ENCODE results near the gene KRABD2.
"Not testable (repeated sequence)": the region's sequence is repeated elsewhere in the genome, so short reads cannot be mapped to it uniquely, and the experiment has no call there.

KRABD2 gene

GRCh38 chr17:8405499-8406016 is 29.1 kb upstream of the KRABD2 start:
- TF ChIP-seq, protein P1, sequence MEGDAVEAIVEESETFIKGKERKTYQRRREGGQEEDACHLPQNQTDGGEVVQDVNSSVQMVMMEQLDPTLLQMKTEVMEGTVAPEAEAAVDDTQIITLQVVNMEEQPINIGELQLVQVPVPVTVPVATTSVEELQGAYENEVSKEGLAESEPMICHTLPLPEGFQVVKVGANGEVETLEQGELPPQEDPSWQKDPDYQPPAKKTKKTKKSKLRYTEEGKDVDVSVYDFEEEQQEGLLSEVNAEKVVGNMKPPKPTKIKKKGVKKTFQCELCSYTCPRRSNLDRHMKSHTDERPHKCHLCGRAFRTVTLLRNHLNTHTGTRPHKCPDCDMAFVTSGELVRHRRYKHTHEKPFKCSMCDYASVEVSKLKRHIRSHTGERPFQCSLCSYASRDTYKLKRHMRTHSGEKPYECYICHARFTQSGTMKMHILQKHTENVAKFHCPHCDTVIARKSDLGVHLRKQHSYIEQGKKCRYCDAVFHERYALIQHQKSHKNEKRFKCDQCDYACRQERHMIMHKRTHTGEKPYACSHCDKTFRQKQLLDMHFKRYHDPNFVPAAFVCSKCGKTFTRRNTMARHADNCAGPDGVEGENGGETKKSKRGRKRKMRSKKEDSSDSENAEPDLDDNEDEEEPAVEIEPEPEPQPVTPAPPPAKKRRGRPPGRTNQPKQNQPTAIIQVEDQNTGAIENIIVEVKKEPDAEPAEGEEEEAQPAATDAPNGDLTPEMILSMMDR (IDR thresholded peaks at IDR 0.05; ENCODE audit: insufficient read depth, missing control alignments) = no peak
- no peak for FAIRE-seq
- DNase-seq (ENCODE audit: insufficient read length, low spot score) = no peak

DNA sequence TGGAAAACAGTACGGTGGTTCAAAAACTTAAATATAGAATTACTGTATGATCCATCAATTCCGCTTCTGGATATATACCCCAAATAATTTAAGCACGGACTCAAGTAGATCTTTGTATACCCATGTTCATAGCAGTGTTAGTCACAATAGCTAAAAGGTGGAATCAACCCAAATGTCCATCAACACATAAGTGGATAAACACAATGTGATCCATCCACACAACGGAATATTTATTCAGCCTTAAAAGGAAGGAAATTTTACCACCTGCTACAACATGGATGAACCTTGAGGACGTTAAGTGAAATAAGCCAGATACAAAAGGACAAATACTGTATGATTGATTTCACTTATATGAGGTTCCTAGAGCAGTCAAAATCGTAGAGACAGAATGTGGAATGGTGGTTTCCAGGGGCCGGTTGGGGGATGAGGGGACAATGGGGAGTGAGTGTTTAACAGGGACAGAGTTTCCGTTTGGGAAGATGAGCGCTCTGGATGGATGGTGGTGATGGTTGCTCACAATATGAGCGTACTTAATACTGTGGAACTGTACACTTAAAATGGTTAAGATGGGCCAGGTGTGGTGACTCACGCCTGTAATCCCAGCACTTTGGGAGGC is 26.5 kb upstream of the KRABD2 start:
- FAIRE-seq = no peak
- TF ChIP-seq, protein P1 (IDR thresholded peaks at IDR 0.05; ENCODE audit: insufficient read depth, missing control alignments) = no peak
- DNase-seq (ENCODE audit: insufficient read length, low spot score) = no peak

- FAIRE-seq (no peak), DNase-seq (ENCODE audit: insufficient read length, low spot score) (no peak)
- TF ChIP-seq, protein P1 (IDR thresholded peaks at IDR 0.05; ENCODE audit: insufficient read depth, missing control alignments) = no peak
These were observed 24.6 kb upstream of the KRABD2 start for GRCh38 chr17:8401107-8401506.

DNA sequence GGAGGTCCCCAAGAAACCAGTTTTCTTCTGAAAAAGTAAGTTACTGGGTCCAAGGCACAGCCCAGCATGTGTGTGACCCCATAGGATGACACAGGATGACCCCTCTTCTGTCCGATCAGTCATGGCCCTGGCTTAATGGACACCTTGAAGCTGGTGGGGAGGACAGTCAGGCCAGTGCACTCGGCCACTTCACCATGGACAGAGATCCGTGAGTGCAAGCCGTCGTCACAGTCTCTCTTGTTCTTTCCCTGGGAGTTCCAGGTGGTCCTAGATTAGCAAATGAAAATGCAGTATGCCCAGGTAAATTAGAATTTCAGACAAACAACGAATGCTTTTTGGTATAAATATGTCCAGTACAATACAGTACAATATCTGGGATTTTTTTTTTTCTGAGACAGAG is 22.5 kb upstream of the KRABD2 start:
- TF ChIP-seq, protein P1 (IDR thresholded peaks at IDR 0.05; ENCODE audit: insufficient read depth, missing control alignments) = no peak
- FAIRE-seq (no peak), DNase-seq (ENCODE audit: insufficient read length, low spot score) (no peak)

- TF ChIP-seq, protein P1 (IDR thresholded peaks at IDR 0.05; ENCODE audit: insufficient read depth, missing control alignments) = no peak
- no peak for FAIRE-seq
These were observed 21.1 kb upstream of the KRABD2 start, which contains the start of gene RNF222 for GRCh38 chr17:8397636-8398035. Gene RNF222 (minus strand): TSS chr17:8397827. CDS start chr17:8393461, 4,366 bp downstream.

GRCh38 chr17:8394497-8394896 is 18.0 kb upstream of the KRABD2 start:
- not testable (repeated sequence) for FAIRE-seq; DNase-seq (ENCODE audit: insufficient read length, low spot score)

More at GRCh38 chr17:8397636-8398035, 21.1 kb upstream of the KRABD2 start, which contains the start of gene RNF222:
- DNase-seq (ENCODE audit: insufficient read length, low spot score) = no peak

- TF ChIP-seq, protein P1 (IDR thresholded peaks at IDR 0.05; ENCODE audit: insufficient read depth, missing control alignments) = no peak
- no peak for DNase-seq (ENCODE audit: insufficient read length, low spot score)
- no peak for FAIRE-seq
These were observed 17.1 kb upstream of the KRABD2 start for GRCh38 chr17:8393470-8394231.

Data from D721Med (cell line).